Middle frontal gyrus (tissue), 1 donor: Measurements from ENCODE around the gene RNF13.
"Not testable (repeated sequence)": the region's sequence is repeated elsewhere in the genome, so short reads cannot be mapped to it uniquely, and the experiment has no call there.

Experiments used
- DNase-seq: peaks from one replicate; pipeline ENCODE4 v3.0.0-alpha.2; 2015; ENCODE audit warnings: low spot score; ENCODE audit errors: extremely low spot score

The RNF13 gene

DNA sequence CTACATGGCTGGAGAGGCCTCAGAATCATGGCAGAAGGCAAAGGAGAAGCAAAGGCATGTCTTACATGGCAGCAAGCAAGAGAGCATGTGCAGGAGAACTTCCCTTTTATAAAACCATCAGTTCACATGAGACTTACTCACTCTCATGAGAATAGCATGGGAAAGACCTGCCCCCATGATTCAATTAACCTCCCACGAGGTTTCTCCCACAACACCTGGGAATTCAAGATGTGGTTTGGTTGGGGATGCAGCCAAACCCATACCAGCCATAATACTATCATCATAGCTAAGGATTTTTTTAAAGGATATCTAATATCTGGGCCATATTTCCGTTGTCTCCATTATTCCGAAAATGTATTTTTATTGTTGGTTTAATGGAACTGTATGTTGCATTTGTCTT lies 26.5 kb downstream of the RNF13 start:
- not testable (repeated sequence) for DNase-seq

- DNase-seq = no peak
Observed at GRCh38 chr3:149839896-149840295, 26.9 kb downstream of the RNF13 start.

- no peak for DNase-seq
Observed at GRCh38 chr3:149843502-149843901, 30.5 kb downstream of the RNF13 start.

DNA sequence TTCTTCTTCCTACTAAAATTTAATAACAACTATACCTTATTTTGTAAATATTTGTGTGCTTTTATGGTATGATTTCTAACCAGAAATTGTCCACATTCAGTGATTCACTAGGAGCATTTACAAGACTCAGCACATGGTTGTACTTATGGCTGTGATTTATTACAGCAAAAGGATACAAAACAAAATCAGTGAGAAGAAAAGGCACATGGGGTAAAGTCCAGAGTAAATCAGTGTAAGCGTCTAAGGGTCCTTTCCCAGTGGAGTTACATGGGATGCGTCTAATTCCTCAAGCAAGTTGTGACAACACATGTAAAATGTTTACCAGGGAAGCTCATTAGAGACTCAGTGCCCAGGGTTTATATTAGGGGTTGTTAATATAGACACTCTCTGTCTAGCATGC lies 31.1 kb downstream of the RNF13 start:
- no peak for DNase-seq

DNA sequence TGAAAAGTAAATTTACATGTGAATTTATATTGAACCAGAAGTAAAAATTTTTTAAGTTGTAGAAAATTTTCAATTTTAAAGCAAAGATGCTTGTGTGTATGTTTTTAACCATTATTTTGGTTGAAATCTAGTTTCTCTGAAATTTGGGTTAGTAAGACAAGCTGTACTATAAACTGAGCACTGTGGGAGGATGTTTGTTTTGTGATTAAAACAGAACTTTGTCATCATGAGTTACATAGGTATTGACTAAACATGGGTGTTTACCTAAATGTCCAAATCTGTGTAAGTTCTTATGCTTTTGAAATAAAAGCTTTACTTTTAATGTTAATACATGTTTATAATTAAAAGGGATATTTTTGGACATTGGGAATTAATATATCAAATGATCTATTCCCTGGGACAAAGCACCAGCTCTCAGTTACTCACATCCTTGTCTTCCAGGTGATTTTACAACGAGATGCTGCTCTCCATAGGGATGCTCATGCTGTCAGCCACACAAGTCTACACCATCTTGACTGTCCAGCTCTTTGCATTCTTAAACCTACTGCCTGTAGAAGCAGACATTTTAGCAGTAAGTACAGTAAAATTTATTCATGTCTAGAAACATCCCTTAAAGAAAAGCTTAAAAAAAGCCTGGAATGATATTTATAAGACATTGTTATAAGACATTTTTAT lies 32.7 kb downstream of the RNF13 start:
- no peak for DNase-seq

DNA sequence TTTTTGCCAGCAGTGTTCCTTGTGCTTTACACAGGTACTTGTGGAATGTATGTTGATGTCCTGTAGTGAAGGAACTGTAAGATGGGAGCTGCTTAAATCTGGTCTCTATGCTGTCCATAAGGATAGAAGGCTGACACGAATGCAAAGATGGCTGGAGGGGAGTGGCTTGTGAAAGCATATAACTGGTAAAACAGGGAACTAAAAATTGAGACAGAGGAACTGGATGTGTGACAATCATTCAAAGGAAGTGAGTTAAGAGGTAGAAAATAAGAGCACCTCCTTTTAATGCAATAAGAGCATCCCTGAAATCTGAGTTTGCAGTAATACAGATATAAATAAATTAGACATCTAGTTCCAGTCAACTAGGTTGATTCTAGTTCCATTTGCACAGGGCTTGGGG lies 35.2 kb downstream of the RNF13 start:
- DNase-seq = no peak

DNA sequence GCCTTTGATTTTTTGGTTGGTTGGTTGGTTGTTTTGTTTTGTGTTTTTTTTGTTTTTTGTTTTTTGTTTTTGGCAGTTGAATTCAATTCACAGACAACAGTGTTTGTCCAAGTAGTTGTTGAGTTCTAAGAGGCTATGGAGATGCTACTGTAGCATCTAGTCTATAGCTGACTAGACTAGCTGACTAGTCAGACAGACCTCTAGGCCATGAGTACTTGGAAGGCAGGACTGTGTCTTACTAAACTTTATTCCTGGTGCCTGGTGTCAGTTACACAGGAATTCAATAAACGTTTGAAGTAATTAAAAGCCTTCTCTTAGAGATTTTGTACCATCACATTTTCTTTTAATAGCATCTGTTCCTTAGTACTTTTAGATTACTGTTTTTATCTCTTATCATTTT lies 35.7 kb downstream of the RNF13 start:
- no peak for DNase-seq

DNA sequence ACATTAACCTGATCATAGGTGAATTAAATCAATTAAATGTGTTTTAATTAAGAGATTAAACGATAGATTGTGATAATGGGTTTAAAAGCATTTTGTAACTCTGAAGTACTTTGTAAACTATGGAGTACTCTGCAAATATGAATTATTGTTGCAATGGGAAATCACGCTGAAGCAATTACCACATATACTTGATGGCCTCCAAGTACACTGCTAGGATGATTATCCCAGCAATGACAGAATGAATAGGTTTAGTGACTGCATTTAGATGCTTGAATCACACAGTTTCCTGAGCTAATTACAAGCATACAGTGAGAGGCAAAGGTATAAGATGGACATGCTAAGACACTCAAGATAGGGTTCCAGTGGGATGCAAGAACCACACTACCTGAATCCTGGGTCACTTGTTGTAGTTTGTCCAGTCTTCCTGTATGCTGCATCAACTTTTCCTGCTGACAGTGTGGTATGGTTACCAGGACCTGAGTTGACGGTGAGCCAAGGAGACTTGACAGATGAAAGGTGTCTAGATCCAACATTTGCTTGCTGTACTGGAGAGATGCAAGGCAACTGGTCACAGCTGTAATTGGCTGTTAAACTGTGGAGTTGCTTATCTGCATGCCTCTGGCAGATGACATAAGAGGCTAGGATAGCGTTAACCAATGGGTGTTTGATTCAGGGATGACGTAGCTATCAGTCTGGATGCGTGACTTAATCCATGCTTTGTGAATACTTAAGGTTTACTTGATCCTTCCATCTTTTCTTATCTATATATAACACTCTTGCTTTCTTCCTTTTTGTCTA lies 38.0 kb downstream of the RNF13 start:
- no peak for DNase-seq

- no peak for DNase-seq
Observed at GRCh38 chr3:149858911-149859310, 45.9 kb downstream of the RNF13 start.

DNA sequence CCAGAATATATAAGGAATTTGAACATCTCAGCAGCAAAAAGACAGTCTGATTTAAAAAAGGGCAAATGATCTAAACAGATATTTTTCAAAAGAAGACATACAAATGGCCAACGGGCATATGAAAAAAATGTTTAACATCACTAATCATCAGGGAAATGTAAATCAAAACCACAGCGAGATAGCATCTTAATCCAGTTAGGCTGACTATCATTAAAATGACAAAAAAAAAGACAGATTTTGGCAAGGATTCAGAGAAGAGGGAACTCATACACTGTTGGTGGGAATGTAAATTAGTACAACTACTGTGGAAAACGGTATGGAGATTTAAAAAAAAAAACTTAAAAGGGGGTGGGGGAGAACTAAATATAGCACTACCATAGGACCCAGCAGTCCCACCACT lies 47.9 kb downstream of the RNF13 start:
- DNase-seq = no peak

- no peak for DNase-seq
Observed at GRCh38 chr3:149867563-149867962, 54.5 kb downstream of the RNF13 start.

GRCh38 chr3:149871855-149872254 lies 58.8 kb downstream of the RNF13 start:
- no peak for DNase-seq

DNA sequence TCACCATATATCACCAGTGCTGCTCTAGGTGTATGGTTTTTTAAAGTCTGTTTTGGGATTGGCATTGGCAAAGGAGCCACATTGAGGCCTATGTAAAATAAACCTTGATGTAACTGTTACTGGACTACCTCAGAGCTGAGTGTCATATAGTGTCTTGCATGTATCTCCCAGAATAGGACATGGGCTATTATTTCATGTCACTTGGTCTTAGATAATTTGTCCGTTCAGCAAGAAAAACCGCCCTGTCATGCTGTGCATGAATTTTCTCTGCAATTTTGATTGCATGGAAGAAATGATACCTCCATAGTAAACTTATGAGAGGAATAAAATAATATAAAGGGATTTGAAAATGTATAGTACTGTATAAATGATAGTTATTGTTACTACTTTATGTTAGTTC lies 59.6 kb downstream of the RNF13 start:
- DNase-seq = no peak

GRCh38 chr3:149877668-149878067 lies 64.7 kb downstream of the RNF13 start:
- DNase-seq = no peak

- DNase-seq = peak; percentile 39
Observed at GRCh38 chr3:149879872-149880271, 66.9 kb downstream of the RNF13 start.

GRCh38 chr3:149881879-149882278 lies 68.9 kb downstream of the RNF13 start:
- no peak for DNase-seq

- no peak for DNase-seq
Observed at GRCh38 chr3:149883134-149883533, 70.1 kb downstream of the RNF13 start.

DNA sequence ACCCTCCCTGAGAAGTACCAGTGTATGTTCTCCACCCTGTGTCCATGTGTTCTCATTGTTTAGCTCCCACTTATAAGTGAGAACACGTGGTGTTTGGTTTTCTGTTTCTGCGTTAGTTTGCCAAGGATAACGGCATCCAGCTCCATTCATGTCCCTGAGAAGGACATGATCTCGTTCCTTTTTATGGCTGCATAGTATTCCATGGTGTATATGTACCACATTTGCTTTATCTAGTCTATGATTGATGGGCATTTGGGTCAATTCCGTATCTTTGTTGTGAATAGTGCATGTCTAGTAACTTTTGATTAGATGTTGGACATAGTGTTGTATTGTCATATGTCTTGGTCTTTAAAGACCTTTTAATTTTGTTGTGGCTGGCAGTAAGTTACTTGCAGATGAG lies 70.8 kb downstream of the RNF13 start:
- not testable (repeated sequence) for DNase-seq

DNA sequence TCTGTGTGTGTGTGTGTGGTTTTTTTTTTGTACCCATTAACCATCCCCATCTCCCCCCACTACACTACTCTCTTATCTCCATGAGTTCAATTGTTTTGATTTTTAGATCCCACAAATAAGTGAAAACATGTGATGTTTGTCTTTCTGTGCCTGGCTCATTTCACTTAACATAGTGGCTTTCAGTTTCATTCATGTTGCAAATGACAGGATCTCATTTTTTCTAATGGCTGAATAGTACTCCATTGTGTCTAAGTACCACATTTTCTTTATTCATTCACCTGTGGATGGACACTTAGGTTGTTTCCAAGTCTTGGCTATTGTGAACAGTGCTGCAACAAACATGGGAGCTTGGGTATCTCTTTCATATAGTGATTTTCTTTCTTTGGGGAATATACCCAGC lies 71.8 kb downstream of the RNF13 start:
- not testable (repeated sequence) for DNase-seq

GRCh38 chr3:149886957-149887356 lies 73.9 kb downstream of the RNF13 start:
- DNase-seq = no peak

GRCh38 chr3:149891621-149892020 lies 78.6 kb downstream of the RNF13 start:
- no peak for DNase-seq

DNA sequence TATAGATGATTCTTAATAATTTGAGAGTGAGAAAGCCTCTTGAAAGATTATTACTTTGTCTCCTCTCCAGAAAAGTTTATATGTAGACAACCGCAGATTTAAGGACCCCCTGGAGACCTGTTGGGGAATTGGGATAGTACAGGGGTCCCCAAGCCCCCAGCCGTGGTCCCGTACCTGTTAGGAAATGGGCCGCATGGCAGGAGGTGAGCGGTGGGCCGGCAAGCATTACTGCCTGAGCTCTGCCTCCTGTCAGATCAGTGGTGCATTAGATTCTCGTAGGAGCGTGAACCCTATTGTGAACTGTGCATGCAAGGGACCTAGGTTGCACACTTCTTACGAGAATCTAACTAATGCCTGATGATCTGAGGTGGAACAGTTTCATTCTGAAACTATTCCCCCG lies 79.4 kb downstream of the RNF13 start:
- DNase-seq = no peak

- DNase-seq = no peak
Observed at GRCh38 chr3:149894205-149894604, 81.2 kb downstream of the RNF13 start.
